Measurements from ENCODE around the gene CHRNA7.

CHRNA7 gene

DNA sequence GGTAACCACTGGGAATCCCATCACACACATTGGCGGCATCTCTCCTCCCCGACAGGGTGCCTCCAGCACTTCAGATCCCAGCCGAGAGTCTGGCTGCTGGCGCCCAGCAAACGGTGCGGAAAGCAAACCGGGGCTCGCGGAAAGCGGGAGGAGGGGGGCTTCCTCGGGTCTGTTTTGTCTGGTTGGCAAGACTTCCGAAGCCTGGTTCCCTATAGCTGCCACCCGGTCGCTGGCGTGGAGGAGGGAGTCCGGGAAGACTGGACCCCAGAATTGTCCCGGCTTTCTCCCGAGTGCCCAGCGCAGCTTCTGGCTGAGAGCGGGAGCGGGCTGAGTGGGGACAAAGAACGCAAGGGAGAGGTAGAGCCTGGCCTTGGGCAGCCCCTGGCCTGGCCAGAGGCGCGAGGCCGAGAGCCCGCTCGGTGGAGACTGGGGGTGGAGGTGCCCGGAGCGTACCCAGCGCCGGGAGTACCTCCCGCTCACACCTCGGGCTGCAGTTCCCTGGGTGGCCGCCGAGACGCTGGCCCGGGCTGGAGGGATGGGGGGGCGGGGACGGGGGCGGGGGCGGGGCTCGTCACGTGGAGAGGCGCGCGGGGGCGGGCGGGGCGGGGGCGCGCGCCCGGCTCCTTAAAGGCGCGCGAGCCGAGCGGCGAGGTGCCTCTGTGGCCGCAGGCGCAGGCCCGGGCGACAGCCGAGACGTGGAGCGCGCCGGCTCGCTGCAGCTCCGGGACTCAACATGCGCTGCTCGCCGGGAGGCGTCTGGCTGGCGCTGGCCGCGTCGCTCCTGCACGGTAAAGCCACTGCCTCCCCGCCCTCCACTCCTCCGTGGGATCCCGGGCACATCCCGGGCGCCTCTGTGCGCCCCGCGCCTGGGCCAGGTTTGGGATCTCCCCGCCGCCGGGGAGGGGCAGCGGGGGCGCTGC lies at the start of gene CHRNA7:
TSS of gene CHRNA7 (plus strand) at position 654 of the 920 bp plus-strand sequence. CDS start at position 734, 80 bp downstream.
- FAIRE-seq = no peak

DNA sequence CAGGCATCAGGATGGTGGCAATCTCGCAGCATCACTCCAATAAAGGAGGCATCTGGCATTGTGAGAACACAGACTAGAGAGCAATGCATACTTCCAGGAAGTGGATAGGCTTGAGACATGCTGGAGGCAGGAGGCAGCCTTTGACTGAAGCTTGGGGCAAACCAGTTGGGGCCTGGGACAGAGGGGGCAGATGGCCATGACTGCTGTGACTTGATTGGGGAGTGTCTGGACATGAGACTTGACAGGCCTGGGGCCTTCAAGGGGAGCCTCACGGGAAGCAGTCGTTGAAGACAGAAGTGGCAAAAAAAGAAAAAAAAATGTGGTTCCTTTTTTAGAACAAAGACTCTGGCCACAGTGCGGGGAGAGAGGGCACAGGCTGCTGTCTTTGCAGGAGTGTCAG lies 44.7 kb upstream of the CHRNA7 start:
- no peak for FAIRE-seq

DNA sequence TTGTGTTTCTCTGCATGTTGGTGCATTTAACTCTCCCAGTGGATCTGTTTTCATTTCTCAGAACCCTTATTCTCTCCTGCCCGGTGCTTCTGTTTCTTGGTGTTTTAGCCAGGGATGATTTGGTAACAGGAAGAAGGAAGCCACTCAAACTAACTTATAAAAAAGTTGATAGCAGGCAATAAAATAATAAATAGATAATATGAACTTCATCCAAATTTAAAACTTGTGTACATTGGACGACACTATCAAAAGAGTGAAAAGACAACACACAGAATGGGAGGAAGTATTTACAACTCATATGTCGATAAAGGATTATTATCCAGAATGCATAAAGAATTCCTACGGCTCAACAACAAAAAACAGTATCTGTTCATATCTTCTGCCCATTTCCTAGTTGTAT lies 37.3 kb upstream of the CHRNA7 start:
- FAIRE-seq = no peak

DNA sequence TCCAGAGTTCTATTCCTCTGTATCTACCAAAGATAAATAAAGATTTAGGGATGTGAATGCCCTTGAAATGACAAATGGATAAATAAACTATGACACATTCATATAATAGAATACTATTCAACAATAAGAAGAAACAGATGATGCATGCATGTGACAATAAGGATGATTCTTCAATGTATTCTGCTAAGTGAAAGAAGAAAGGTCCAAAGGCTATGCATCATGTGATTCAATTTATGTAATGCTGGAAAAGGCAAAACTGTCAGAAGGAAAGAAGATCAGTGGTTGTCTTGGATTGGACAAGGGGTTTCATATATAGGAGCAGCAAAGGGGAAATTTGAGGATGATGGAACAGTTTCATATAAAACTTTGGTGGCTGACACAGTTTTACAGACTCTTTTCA lies 32.6 kb upstream of the CHRNA7 start:
- no peak for FAIRE-seq

DNA sequence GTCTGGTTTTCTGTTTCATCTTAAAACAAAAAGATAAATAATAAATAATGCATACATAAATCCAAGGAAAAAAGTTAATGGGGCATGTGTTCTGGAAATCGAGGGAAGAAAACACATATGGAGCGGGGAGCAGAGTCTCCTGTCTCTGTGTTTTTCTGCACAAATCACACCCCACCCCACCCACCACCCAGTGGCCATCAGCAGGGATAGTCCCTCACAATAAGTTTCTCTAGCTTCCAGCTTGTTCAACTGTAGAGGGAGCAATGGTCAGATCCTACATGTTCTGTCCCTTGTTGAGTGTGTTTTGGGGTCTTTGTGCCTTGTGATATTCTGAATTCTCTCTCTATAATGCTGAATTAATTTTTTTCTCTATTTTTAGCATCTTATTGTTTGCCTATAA lies 26.8 kb upstream of the CHRNA7 start:
- FAIRE-seq = no peak

DNA sequence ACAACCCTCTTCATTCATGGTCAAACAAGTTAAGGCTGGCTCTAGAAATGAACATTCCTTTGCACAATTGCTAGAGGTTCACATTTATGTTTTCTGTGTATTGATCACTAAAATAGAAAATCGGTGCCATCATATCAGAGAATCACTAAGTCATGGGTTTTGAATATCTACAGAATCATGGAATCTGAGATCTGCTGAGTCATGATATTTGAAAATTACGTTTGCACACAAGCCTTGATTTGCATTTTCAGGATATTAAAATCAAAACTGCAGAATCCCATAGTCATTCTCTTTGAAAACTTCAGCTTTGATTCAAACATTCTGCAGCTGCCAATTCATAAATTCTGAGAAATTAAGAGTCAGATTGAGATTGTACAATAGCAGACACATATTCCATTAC lies 26.1 kb upstream of the CHRNA7 start:
- no peak for FAIRE-seq

DNA sequence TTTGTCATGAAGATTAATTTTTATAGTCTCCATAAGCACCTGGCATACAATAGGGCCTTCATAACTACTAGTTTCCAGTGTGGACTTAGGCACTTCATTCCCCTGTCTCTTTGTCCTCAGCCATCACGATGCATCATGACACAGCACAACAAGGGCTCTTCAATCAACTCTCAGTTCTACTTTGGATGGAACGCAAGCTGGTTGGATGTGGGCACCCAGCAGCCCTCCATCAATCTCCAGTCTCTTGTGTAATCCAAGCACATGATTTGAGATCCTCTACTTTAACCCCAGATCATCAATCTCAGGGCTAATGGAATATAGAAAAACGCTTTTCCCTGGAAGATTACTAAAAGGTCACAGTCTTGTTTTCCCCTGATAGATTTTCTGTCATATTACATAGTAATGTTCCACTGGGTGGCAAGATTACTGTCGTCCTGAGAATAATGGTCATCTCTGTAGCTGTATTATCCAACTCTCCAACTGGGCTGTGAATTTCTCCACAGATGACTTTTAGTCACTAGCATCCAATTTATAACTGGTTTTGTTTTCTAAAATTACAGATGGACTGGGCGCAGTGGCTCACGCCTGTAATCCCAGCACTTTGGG lies 22.9 kb upstream of the CHRNA7 start:
- FAIRE-seq = no peak

DNA sequence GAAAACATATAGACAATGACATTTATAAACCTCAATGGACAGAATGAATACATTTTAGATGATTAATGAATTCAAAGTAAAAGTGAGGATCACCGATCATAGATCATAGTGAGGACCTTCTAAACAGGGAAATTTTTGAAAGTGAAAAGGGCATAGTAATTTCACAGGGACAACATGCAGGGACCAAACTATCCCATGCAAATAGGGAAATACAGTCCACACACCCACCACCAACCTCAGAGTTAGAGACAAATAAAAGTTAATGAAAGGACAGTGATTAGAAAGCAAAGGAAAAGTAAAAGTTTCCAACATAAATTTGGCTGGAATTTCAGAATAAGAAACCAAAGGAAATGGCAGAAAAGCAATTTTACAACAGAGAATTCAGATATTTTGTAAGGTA lies 15.4 kb upstream of the CHRNA7 start:
- FAIRE-seq = no peak

DNA sequence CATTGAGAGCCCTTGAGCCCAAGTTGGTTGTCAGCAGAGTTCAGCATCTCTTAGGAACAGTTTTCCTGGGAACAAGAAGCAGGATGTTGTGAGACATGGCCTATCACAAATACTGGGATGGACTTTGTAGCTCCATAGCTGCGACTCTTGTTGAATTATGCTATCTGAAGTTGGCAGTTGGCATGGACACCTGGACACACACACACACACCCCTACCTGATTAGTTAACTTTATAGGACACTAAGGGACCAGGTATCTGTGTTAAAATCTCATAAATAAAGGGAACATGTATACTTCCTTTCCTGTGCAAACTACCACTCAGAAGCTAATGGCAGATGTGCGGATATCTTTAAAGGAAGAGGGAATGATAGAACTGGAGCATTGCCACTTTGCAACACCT lies 10.2 kb upstream of the CHRNA7 start:
- no peak for FAIRE-seq

DNA sequence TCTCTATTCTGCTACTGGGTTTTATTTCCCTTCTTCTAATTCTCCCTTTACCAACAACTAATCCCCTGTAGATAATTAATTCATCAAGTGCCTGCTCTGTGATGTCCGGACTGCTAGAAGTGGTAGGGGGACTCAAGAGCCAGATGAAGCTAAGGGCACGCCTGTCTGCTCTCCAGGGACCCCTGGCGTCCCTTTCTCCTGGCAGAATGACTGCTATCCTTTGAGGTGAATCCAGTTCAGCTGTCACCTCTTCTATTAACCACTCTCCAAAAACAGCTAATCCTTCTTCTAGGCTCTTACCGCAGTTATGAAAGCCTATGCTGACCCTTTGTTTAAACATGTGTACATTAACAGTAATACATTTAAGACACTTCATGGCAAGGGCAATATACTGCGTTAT lies 1.4 kb upstream of the CHRNA7 start:
- FAIRE-seq = no peak

DNA sequence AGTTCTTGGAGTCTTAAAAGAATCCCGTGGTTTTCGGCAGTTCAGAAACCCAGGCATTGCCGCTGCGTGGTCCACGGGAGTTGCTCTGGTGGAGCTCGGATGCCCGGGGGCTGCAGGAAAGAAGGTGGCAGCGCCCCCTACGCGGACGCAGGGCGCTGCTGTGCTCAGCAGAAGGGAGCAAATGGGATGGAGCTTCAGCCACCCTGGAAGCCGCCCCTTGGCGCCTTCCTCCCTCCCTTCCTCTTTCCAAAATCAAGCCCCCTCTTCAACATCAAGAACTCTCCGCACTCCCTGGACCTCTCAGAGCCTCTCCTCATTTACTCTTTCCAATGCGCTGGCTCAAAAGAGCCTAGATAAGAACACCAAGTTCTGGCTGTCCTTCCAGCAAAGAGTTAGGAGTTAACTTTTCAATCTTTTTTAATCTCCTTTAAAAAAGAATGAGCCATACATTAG lies 880 bp upstream of the CHRNA7 start:
- no peak for FAIRE-seq

DNA sequence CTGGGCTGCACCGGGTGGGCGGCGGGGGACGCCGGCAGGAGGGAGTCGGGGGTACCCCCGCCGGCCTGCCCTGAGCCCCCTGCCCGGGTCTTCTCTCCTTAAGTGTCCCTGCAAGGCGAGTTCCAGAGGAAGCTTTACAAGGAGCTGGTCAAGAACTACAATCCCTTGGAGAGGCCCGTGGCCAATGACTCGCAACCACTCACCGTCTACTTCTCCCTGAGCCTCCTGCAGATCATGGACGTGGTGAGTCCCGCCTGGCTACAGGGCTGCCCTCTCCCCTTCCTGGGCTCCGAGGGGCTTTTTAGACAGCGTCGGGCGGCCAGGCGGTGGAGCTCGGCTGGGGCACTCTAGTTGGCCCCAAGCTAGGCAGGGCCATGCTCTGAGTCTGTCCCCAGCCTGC lies 480 bp downstream of the CHRNA7 start:
- no peak for FAIRE-seq

DNA sequence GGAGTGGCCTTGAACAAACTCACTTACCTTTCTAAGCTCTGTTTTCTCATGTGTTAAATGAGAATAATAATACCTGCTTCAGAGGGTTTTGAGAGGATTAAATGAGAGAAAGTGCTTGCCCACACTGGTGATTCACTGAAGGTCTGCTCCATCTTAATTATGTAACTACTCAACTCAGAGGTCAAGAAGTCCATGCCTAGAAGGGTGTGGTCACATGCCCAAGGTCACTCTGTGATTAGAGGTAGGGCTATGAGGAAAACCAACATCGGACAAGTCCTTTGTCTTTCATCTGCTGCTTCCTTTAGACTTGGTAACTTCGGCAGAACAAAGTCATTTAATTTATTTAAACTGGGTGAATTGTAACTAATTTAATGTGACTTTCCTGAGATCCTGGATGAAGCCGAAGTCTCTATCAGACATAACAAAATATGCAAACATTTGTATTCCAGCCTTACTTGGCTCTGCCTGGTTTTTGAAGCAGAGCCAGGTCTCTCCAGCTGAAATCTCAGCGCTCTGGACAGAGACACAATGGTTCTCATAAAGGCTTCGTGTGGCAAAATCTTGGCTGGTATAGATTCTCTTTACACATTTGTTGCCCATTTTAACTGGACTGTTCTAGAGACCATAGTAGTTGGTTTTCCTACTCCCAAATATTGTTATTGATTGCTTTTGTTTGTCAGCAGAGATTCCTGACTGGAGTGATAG lies 3.0 kb downstream of the CHRNA7 start:
- no peak for FAIRE-seq

DNA sequence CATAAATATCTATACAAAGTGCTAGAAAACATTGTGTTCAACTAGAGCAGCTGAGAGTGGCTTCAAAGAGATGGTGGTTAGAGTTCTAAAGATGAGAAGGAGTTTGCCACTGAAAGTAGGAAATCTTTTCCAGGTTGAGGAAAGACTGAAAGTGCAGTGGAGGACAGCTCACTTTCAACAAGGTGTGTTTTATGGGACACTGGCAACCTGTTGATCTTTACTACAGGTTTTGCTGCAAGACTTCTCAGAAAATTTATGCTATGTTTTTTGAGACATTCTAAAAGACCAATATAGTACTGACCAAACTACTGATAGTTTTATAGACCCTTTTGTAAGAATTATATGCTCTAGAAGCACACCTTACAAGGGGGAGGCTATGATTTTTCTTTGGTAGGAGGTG lies 3.8 kb downstream of the CHRNA7 start:
- FAIRE-seq = no peak

DNA sequence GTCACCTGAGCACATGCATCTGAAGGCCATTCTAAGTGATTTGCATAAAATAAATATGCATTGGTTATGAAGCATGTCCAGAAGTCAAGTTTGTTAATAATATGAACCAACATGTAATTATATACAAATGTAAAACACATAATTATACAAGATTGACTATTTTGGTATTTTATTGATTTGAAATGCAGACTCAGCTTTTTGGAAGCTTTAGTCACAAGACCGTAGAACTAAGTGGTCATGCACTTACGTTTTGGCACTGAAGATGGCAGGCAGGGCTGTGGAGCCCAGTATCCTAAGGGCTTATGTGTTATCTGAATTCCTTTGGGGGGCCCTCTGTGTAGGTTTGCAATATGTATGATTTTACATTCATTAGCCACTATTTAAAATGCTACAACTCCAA lies 5.0 kb downstream of the CHRNA7 start:
- no peak for FAIRE-seq

DNA sequence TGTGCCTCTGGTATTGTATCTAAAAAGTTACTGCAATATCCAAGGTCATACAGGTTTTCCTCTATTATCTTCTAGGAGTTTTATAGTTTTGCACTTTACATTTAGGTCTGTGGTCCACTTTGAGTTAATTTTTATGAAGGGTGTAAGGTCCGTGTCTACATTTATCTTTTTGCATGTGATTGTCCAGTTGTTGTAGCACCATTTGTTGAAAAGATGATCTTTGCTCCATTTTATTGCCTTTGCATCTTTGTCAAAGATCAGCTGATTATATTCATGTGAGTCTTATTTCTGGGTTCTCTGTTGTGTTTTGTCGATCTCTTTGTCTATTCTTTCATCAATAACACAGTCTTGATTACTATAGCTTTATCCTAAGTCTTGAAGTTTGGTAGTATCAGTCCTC lies 6.7 kb downstream of the CHRNA7 start:
- no peak for FAIRE-seq

DNA sequence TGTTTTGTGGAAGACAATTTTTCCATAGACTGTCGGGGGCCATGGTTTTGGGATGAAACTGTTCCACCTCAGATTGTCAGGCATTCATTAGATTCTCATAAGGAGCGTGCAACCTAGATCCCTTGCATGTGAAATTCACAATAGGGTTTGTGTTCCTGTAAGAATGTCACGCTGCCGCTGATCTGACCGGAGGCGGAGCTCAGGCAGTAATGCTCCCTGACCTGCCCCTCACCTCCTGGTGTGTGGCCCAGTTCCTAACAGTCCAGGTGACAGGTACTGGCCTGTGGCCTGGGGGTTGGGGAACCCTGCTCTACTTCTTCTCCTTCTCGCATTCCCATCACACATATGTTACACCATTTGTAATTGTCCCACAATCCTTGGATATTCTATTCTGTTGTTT lies 11.0 kb downstream of the CHRNA7 start:
- FAIRE-seq = no peak

DNA sequence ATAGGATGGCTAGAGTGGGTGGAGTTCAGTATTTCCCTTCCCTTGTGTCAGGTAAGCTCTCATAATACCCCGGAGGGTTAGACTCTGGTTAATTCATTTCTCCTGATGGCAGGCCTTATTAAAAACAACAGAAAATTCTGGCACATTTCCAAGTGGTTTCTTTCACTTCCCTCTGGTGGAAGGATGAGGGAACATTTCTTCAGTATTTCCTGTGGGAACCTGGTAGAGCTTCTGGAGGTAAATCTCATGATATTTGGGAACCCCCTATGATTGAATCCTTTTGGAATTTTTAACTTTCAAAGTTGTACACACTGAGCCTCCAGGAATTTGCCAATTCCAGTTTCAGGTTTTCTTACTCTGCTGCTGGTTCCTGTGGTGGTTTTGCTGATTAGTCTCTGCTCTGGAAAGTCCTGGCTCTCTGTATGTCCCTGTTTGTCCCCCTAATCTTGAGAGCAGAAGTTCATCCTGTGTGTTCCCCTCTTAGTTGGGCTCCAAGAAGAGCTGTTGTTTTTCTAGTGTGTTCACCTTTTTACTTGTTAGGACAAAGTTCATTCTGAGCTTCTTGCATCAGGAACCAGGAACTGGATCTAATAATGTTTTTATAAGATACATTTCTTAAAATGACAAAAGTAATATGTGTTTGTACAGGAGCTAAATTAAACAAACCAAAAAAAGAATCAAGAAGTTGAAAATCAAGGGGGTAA lies 12.1 kb downstream of the CHRNA7 start:
- no peak for FAIRE-seq

DNA sequence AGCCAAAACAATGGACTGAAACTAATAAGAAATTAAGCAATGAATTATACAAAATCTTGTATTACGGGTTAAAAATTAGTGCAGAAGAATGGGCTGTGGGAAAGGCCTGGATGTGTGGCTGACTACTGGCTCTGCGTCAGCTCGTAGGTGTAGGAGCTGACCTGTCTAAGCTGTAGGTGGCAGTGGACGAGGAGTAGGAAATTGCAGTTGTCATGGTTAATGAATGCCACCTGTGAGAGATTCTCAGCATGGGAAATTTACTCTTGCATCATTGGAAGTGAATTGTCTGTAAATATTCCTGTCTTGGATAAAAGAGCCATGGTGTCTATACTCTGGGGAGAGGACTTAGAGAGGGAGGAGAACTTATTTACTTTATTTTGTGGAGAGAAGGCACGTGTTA lies 23.4 kb downstream of the CHRNA7 start:
- FAIRE-seq = no peak

DNA sequence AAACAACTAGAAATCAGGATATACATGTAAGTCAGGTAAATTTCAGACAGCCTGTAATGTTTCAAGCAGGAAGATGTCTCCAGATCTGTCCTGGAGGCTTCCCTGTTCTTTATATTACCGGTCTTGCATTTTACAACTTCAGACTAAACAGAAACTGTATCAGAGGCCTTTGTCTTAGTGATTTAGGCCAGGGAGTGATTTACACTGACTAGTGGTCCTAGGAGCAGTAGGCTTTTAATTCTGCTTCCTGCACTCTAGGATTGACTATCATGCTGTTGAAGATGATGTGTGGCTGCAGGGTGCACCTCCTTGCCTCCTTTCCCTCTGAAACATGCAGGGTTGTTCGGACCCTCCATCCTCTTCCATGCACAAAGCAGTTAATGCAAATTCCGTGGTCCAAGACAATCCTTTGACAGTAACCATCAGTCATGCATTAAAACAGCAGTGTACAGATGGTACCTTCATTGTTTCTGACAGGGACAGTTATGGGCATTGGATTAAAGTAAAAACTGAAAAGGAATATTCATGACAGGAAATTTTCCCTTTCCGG lies 27.6 kb downstream of the CHRNA7 start:
- no peak for FAIRE-seq

DNA sequence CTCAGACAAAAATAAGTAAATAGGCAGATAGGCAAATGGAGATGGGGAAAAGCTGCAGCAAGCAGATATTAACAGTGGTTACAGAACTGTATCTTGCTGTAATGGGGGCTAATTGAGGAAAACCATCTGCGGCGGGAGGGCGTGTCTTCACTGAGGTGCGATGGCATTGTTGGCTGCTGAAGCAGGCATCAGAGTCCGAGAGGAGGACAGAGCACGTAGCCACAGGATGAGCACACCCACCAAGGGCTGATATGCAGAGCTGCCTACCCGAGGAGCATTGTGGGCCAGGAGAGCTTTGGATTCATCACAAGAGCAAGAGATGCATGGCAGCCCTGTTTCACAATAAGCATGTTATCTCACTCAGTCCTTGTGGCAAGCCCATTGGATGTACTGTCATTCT lies 30.4 kb downstream of the CHRNA7 start:
- FAIRE-seq = no peak

DNA sequence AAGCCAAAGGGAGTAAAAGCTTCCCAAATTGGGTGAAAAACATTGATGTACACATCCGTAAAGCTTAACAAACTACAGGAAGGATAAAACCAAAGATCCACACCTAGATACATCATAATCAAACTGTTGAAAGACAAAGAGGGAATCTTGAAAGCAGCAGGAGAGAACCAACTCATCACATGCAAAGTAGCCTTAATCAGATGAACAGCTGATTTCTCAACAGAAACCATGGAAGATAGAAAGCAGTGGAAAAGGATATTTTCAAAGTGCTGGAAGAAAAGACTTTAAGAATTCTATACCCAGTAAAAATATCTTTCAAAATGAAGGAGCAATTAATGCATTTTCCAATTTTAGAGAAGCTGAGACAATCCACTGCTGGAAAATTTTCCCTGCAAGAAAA lies 36.8 kb downstream of the CHRNA7 start:
- FAIRE-seq = no peak

DNA sequence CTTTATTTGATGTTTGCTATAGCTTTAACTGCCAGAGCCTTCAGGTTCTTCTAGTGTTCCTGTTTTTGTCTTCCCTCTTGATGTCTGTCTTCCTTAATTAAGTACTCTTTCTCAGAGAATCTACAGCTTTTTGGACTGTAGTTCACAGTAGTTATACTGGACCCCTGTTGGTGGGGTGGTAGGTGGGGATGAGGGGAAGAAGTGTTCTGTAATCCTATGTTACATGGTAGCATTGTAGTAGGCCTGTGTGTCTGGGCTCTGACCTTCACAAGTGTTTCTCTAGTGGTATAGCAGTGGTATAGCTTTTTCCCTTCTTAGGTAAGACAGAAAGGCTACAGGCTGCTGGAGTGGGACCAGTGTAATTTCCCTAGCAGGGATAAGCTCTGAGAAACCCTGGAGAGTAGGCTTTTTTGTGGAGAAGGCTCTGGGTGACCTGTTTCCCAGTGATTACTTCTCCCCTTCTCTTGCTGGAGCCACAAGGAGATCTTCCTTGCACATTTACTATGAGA lies 59.6 kb downstream of the CHRNA7 start:
- no peak for FAIRE-seq
